KMS-11 (cell line): ENCODE measurements around the gene SERGEF.

Experiments
- H2AFZ ChIP-seq: fragments of 200-600 bp; sonication (generic); 2 replicates; pipeline ENCODE4 v1.6.1; 2016; ENCODE audit warnings: antibody characterized with exemption, mixed run types, low read depth
- H3K27ac ChIP-seq: fragments of 200-600 bp; sonication (generic); 2 replicates; pipeline ENCODE4 v1.6.1; 2016; ENCODE audit warnings: mild to moderate bottlenecking, mixed run types
- H3K27me3 ChIP-seq: fragments of 200-600 bp; sonication (generic); 2 replicates; pipeline ENCODE4 v1.6.1; 2017; ENCODE audit warnings: mild to moderate bottlenecking, low read depth, mixed run types, moderate library complexity; ENCODE audit not compliant: insufficient read depth
- H3K36me3 ChIP-seq: fragments of 200-600 bp; sonication (generic); 2 replicates; pipeline ENCODE4 v1.6.1; 2017; ENCODE audit warnings: mild to moderate bottlenecking, mixed run types; ENCODE audit not compliant: insufficient read depth
- H3K4me1 ChIP-seq: fragments of 200-600 bp; sonication (generic); 2 replicates; pipeline ENCODE4 v1.6.1; 2016; ENCODE audit warnings: mild to moderate bottlenecking, low read depth, mixed run types; ENCODE audit not compliant: poor library complexity, severe bottlenecking
- H3K4me2 ChIP-seq: fragments of 200-600 bp; sonication (generic); 2 replicates; pipeline ENCODE4 v1.7.0; 2016; ENCODE audit warnings: mild to moderate bottlenecking, mixed run types
- H3K4me3 ChIP-seq: fragments of 200-600 bp; sonication (generic); IDR thresholded peaks from 2 replicates; pipeline ENCODE4 v1.6.1; 2017; ENCODE audit warnings: low read depth, low read length, mixed read lengths; ENCODE audit not compliant: insufficient read depth
- H3K79me2 ChIP-seq: fragments of 200-600 bp; sonication (generic); 2 replicates; pipeline ENCODE4 v1.6.1; 2016; ENCODE audit warnings: low read depth, mixed run types; ENCODE audit not compliant: insufficient read depth
- H3K9ac ChIP-seq: fragments of 200-600 bp; sonication (generic); 2 replicates; pipeline ENCODE4 v1.6.1; 2016; ENCODE audit warnings: mild to moderate bottlenecking, mixed run types
- H4K20me1 ChIP-seq: fragments of 200-600 bp; sonication (generic); 2 replicates; pipeline ENCODE4 v1.6.1; 2016; ENCODE audit warnings: mild to moderate bottlenecking, mixed run types; ENCODE audit not compliant: insufficient read depth
- CTCF ChIP-seq: fragments of 200-600 bp; sonication (generic); conservative IDR thresholded peaks from 2 replicates; pipeline ENCODE4 v1.6.1; 2017; ENCODE audit warnings: low read depth, mild to moderate bottlenecking, antibody characterized with exemption, low read length, moderate library complexity, mixed read lengths

The SERGEF gene

DNA sequence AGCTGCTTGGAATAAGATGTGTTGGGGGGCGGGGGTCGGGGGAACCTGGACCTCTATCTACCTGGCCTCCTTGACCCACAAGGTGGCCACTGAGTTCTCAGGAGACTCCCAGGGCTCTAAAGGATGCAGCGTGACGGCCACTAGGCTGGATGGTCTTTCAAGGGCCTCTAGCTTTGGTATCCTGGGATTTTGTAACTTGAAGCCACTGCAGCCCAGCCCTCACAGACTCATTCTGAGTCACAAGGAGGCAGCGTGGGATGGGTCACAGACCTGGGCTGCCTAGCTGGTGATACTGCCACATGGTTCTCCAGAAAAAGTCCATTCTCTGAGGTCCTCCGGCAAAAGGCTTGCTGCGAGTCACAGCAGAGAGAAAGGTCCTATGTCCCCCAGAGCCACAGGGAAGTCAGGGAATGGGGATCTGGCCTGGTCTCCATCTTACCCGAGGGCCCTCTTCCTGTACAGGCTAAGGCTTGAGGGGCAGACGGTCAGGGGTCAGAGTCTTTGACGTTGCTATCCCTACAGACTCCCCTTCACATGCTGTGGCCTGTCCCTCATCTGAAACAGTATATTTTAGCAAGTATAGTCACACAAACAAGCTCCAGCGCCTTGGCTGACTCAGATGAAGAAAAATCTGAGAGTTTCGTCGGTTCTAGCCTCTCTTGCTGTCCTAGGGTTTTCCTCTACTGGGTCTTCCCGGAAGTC lies 225.9 kb downstream of the SERGEF start:
- H3K4me1 ChIP-seq: no peaks in the 10 kb centered on the region
- no peak overlapping the region for H3K4me2 ChIP-seq
- no peak overlapping the region for H2AFZ ChIP-seq
- H3K9ac ChIP-seq: no peak overlapping the region
- no peak overlapping the region for H3K27ac ChIP-seq
- no peaks in the 10 kb centered on the region for H3K79me2 ChIP-seq
- no peaks in the 10 kb centered on the region for H3K27me3 ChIP-seq
- H4K20me1 ChIP-seq: no peaks in the 10 kb centered on the region
- TF ChIP-seq CTCF: no peak
- no peak overlapping the region for H3K4me3 ChIP-seq
- H3K36me3 ChIP-seq: no peaks in the 10 kb centered on the region

DNA sequence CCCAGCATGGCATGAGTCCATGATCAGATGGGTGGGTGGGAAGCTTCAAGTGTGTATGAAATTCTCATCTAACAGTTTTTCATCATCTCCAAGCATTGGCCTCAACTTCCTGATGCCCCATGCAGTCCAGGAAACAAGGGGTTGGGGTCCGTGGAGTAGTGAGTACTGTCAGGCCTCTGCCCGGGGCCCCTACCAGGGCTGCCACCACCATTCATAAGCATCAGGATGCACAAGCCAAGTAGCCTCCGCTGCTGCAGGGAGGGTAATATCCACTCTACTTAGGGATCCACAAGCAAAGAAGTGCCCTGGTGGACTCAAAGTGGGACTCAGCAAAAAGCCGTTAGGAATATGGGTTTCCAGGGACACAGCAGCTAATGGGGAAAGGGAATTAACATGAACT lies 229.0 kb downstream of the SERGEF start:
- no peak for TF ChIP-seq CTCF
- H3K27me3 ChIP-seq: no peaks in the 10 kb centered on the region
- no peaks in the 10 kb centered on the region for H3K79me2 ChIP-seq
- no peak overlapping the region for H3K9ac ChIP-seq
- no peak overlapping the region for H3K4me3 ChIP-seq
- H3K4me1 ChIP-seq: no peaks in the 10 kb centered on the region
- no peak overlapping the region for H2AFZ ChIP-seq
- H4K20me1 ChIP-seq: no peaks in the 10 kb centered on the region
- no peaks in the 10 kb centered on the region for H3K36me3 ChIP-seq
- no peak overlapping the region for H3K4me2 ChIP-seq
- H3K27ac ChIP-seq: no peak overlapping the region

- Histone ChIP-seq H3K36me3 (no peaks in the 10 kb centered on the region), H3K4me3 (no peak overlapping the region), H3K4me2 (no peak overlapping the region), H3K4me1 (no peaks in the 10 kb centered on the region), H3K27me3 (no peaks in the 10 kb centered on the region), H3K79me2 (no peaks in the 10 kb centered on the region), H4K20me1 (no peaks in the 10 kb centered on the region), H3K9ac (no peak overlapping the region), H3K27ac (no peak overlapping the region), H2AFZ (no peak overlapping the region)
- no peak for TF ChIP-seq CTCF
Measured at GRCh38 chr11:17782603-17783337, 230.1 kb downstream of the SERGEF start.

GRCh38 chr11:17782145-17782544 lies 230.7 kb downstream of the SERGEF start:
- Histone ChIP-seq H3K4me3 (no peak overlapping the region), H3K36me3 (no peaks in the 10 kb centered on the region), H2AFZ (no peak overlapping the region), H3K4me2 (no peak overlapping the region), H3K9ac (no peak overlapping the region), H3K27ac (no peak overlapping the region), H3K27me3 (no peaks in the 10 kb centered on the region), H3K79me2 (no peaks in the 10 kb centered on the region), H3K4me1 (no peaks in the 10 kb centered on the region), H4K20me1 (no peaks in the 10 kb centered on the region)
- no peak for TF ChIP-seq CTCF
